Nucleus accumbens (tissue), 56 donors: ENCODE measurements around the gene PELI1.

Source experiments
- DNase-seq, 56 donors: peaks; one replicate each; lab custom pipeline; 2025; lab: John Stamatoyannopoulos, UW

Gene PELI1

DNA sequence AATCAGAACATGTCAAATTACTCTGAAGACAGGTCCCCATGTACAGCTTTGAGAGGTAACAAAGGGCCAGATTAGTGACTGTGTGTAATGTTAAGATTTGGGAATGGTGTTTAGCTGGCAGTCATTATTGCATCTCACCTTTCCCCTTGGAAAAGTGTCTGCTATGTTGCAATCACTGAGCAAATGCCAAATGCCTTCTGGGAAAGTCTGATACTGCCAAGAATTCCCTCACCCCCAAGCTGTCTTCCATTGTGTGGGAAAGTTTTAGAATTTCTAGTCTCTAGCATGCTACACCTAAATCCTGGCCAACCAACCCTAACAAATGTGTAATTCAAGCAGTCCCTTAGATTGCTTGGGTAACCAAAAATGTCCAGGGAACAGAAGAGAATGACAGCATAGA, 13.6 kb upstream of the PELI1 start:
- no peak for DNase-seq

DNA sequence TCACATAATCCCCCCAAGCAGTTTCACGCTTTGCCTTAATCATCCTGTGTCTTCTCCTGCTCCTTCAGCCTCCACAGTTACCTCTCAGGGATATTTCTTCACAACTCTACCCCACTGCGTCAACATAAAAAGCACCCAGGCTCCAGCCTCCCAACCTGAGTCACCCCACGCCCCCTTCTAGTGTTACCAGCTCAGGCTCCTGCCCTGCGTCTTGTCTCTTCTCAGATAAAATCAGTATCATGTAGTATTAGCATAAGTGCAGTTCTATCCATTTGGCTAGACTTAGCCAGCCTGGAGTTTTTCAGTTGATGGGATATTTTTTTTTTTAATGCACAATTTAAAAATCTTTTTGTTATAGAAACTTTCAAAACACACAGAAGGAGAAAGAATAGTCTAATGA, 9.6 kb upstream of the PELI1 start:
- DNase-seq: peak in 1 of 56 donors; percentile 11

DNA sequence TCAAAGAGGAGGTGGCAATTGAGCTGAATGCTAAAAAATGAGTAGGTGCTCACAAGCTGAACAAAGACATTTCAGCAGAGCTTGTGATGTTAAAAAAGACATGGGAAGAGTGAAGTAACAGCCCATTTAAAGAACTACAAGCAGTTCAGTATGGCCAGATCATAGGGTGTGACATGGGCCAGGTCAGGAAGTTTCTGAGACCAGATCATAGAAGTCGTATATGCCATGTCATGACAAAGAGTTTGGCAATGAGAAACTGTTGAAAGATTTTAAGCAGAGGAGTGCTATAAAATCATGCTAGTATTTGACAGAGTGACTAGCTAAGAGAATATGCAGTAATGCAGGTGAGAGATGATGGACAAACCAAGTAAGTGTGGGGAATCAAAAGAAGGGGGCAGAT, 7.3 kb upstream of the PELI1 start:
- DNase-seq: no peak

DNA sequence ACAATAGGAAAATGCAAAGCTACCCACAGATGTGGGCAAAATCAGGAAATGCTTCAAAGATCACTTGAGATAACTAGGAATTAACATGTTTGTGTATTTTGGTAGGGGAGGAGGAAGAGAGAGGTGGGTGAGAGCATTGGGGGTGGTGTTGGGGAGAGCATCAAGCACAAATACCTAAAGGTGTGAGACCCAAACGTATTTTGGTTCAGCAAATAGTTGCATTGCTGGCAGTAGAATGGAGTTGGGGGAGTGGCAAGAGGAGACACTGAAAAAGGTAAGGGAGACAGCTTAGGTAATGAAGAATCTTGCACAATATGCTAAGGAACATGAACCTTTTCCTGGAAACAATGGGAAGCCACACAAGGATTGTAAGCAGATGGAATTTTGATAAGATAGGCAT, 1.5 kb upstream of the PELI1 start:
- DNase-seq: no peak

DNA sequence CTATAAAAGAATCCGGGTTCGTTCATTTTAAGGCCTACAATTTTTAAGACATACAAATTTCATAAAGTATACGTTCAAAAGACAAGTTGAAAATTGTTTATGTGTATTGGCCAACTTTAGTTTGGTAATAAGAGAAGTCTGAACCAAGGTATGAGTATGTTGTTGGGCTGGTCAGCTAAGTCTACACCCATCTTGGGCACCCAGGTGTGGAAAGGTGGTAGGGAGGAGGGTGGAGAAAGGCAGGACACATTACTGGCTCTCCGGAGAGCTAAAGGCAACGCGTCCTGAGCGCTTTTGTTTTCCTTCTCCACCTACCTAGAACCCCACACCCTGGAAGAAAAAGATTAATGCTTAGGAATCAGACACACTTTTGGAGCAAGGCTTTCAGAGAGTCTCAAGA, 899 bp upstream of the PELI1 start:
- DNase-seq: no peak

DNA sequence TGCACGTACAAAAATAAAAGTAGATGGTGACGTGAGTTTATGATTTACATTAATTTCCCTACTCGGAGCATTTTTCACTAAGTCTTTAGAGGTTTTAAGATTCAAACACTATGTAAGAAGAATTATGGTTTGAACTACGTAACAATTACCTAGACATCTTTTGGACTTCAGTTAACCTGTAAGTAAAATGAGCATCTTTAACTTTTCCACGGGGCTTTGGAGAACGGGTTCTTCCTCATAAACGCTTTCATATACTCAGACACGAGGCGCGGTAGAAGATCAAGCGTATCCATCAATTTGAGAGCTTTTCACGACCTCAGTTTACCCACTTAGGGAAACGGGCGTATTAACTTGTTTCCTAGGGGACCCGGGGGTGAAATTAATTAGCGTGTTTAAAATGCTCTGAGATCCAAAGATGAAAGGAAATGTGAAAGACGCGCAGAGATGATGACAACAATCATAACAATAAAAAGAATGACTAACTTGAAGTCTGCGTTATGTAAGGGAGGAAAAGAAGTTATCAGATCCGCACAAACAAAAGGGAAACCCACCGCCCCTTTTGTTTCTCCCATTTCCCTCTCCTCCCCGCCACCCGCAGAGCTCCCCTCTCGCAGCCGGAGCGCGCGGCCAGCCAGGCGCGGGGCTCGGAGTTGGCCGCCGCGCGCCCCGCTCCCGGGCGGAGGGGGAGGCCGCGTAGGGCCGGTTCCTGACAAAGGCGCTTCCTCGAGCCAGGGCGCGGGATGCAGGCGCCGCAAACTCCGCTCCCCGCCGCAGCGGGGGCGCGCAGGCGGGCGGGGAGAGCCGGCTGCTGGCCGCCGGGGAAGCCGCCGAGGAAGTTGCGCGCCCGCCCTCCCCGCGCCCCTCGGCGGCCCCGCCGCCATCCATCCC, 807 bp downstream of the PELI1 start:
- peak in 25 of 56 donors; percentile 35 to 73 (median 58) for DNase-seq

DNA sequence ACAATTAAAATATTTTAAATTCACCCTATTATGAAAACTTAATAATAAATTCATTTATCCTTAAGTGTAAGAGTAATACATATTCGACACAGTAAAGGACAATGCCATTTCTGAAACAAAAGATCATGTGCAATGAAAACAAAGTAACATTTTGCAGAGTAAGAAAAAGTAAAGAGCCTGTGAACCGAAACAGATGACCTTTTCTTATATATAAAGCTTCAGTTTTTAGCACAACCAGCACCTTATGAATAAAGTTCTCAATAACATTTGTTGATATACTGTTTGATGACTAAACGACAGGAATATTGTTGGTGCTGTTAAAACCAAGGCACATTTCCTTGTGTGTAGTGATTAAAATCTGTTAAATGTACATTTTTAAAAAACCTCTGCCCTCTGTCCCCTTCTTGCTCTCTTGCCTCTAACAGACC, 1.5 kb downstream of the PELI1 start:
- DNase-seq: no peak

DNA sequence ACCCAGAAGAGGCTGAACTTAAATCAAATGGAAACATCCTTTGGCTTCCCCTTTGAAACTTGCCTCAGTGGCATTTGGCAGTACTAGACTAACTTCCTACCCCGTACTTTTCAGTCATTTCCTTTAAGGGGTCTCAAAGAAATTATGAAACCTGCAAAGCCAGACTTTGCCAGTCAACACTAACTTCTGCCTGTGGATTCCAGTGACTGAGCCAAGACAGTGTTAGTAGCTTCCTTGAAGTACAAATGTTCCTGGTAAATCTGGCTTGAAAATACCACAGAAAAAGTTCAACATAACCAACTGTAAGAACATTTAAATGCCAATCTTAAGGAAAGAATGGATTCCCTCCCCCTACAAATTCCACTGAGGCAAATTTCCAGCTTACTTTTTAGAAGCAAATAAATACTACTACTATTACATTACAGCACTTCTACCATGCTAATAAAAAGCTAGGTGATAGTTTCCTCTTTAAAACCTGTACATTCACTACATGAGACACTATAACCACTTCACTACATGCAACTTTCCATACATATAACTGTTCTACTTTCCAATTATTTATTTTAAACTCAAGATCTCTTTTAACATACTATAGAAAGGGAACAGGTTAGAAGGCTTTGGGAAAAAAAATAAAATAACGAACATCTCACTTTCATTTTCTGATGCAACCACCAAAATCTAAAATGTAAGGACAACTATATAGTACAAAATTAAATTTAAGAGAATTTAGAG, 2.4 kb downstream of the PELI1 start:
- DNase-seq: no peak

DNA sequence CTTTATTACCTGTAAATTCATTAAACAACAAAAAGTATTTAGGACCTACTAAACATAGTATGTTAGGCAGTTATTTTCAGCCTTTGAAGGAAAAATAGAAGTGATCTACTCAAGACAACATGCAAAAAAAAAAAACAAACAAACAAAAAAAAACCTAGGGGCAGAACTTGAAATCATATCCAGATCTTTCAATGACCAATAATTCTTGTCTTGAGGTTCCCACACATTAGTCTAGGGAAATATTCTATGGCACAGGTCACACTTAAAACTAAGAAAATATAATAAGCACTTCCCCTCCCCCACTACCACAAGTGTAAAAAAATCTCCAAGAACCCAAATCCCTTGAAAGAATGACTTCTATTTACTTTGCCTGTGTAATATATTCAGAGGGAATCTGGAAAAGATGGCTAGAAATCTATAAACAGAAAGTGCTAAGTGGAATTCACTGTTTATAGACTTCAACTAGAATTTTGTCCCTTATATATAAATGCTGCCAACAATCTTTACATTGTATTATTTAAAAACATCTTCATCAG, 3.5 kb downstream of the PELI1 start:
- DNase-seq: no peak

DNA sequence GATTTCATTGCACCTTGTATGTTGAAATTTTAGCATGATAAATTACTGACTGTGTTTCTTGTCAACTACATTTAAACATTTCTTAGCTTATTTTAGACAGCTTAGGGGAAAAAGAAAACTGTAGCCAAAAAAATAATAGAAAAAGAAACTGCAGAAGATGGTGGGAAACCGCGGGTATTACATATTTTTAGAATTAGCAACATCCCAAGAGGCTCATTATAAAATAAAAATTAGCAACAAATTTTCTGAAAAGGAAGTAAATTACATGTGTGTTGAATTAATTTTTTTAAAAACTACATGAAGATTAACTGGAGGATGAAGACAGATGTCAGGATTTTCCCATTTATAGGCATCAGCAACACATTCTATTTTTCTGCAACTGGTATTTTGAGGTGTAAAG, 4.3 kb downstream of the PELI1 start:
- DNase-seq: no peak

DNA sequence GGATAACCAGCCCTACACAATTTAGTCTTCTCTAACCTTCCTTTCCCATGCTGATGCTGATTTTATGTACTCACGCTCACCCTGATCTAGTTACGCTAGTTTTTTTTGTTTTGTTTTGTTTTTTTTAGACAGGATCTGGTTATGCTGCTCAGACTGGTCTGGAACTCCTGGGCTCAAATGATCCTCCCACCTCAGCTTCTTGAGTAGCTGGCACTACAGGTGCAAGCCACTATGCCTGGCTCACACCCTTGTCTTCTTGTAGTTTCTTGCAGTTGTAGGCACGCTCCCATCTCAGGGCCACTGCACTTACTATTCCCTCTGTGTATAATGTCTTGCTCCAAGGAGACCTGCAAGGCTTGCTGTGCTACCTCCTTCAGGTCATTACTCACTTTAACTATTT, 6.2 kb downstream of the PELI1 start:
- DNase-seq: no peak

DNA sequence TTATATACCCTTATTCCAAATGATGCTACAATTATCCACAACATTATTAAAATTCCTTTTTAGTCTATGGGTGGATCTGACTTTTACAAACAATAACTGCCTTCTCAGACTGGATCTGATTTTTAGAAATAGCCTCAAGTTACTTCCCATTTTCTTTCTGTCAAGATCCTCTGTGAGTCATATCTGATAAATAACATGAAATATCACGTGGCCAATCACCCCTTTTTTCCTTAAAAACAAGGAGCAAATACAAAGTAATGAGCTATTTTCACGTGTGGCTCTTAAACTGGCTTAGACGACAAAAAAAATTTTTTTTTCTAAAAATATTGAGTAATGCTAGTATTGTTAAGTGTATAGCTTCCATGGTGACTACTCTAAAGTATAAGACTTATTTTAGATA, 6.7 kb downstream of the PELI1 start:
- DNase-seq: no peak

DNA sequence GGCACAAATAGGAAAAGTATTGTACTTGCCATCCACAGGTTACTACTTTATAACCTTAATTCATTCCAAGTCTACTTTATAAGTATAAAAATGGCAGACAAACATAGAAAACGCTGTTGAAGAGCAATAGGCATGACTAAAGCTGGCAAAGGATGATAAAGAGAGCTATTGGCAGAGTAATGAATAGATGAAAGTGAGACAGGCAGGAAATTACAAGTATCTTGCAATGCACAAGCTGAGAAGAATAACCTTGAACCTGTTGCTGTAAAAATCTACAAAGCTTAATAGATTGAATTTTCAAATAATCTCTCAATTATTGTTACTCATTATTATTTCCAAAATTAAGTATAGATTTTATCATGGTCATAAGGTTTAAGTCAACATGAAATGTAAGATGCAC, 8.8 kb downstream of the PELI1 start:
- no peak for DNase-seq

DNA sequence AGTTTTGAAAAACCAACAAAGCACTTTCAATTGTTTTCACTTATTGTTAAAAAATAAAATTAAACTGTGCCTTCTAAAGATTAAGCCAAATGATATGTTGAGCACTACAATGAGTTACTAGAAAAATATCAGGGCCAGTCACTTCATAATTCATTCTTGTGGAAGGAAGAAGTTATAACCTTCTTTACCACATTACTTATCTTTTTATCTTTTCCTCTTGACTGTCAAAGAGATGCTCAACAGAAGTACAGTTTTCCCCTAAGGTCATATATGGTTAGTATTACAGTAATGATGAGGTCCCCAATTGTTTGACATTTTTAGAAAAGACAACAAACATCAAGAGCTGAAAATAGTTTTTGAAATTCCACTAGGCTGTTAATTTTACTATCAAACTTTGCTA, 9.4 kb downstream of the PELI1 start:
- no peak for DNase-seq

DNA sequence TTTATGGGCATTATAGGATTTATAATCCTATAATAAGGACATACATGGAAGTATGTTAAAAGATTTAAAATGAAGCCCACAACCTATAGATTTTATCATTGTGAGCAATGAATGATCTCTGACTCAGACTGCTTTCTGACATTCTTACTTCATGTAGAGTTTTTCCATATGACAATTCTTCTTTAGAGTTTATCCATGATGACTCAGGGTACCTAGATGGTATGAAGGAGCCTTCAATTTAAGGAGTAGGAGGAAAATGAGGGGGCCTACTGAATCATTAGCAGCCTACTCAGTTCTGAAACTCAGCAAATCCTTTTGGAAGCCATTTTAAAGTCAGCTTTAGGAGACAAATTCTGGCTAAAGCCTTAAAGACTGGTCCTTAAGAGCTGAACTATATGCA, 10.4 kb downstream of the PELI1 start:
- DNase-seq: peak in 1 of 56 donors; percentile 21

DNA sequence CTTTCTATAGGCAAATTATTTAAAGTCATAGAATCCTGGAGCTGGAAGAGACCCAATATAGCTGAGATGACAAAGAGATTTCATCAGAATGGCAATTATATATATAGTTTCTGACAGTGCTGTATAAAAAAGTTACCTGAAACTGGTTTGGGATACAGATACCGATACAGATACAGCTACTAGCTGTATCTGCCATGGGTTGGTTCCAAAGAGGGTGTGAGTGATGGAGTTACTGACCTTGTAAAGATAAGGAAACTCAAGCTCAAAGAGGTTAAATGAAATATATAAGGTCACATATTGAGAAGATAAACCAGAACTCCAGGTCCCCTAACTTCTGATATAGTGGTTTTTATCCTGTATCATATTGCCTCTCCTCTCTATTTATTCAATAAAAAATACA, 10.9 kb downstream of the PELI1 start:
- DNase-seq: no peak

DNA sequence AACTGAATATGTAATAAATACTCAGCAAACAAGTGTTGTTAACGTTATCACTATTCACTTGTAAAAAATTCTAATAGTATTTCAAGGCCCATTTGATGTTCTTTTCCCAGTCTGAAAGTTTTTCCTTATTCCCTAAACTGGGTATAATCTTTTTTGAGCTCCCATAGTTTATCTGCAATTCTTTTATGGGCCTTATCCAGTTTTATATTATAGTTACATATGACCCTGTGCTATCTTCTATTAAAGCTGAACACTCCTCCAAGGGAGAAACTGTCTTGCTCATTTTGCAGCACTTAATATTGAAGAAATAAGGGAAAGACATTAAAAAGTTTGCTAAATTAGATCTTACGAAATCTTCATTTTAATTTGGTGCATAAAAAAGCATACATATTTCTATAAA, 13.9 kb downstream of the PELI1 start:
- DNase-seq: no peak

DNA sequence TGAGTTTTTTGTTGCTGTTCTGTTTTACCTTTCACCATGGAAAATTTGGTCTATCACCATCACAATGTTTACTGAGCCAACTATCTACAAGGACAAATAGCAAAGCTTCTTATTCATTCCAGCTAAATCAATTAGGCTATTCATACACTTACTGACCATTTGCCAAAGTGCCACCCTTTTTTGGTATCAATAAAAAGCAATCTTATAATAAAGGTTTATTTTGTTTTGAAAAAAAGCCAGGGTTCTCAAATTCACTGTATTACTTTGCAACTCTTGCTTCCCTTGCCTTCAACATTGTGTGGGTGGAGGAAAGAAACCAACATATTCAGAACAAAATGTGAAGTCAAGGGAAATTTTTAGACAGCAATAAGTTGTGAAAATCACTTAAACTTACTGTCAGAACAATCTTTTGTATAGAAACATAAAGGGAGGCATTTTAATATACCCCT, 15.3 kb downstream of the PELI1 start:
- no peak for DNase-seq

DNA sequence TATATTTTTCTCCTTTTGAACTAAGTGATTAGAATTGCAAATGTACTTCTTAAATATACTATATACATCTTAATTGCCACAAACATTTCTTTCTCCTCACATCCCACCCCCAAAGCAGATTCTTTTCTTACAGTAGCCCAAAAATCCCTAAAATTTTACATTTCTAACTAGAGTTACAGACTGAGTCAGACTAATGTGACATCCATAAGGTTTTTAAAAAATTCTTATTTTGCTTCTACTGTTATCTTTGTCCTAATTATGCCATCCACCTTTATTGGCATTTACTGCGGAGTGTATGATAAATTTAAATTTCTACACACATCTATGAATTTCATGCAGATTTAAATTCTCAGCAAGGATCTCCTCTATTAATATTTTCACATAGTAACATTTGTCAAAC, 15.8 kb downstream of the PELI1 start:
- no peak for DNase-seq

DNA sequence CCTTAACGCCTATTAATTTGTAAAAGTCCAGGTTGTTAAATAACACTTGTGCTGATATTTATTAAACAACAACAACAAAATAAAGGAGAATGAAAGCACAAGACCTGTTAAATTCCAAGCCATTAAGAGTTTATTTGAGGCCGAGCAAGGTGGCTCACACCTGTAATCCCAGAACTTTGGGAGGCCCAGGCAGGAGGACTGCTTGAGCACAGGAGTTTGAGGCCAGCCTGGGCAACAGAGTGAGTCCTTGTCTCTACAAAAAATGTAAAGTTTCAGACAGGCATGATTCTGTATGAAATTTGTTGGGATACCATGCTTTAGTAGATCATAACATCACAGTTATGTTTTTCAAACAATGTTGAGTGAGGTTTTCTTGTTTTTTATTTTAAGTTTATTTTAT, 17.1 kb downstream of the PELI1 start:
- DNase-seq: no peak

DNA sequence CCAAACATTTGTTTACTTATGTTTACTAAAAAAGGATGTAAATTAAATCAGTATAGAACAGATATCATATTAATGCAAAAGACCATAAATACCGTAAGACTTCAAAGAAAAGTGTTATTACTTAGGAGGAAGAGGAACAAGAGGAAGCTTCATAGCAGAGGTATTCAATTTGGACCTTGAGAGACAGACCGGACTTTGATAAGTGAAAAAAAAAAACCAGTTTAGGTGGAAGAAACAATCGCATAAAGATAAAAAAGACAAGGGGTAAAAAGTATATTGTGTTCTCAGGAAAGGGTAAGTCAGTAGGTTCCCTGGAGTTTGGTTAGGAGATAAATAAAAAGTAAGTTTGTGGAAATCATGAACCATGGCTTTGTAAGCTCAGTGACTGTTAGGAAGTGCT, 17.6 kb downstream of the PELI1 start:
- DNase-seq: no peak

DNA sequence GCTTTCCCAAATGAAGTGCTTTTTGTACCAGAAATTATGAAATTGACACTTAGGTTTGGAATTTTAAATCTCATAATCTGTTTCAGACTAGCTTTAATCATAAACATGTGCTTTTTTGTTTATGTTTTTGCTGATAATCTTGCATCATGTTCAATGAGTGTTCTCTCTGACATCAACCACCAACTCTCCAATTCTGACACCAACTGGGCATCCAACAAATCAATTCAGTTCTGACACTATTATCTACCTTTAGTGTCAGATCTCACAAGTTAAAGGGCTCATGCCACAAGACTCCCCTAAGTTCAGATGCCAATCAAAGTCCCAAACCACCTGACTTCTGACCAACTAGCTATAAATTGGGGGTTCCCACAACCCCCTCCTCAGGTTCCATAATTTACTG, 19.6 kb downstream of the PELI1 start:
- no peak for DNase-seq
